HCT116 (cell line): ENCODE measurements around the gene APLP1. TPM values are rescaled to one million over a fixed set of nuclear protein-coding genes. Genes with fewer than 3 reads are reported as not detected.

Source experiments
- ATAC-seq: fragments of 200-7000 bp; cut with Tn5 transposase; 2 replicates; pipeline ENCODE4 v1.9.1; 2020; ENCODE audit warnings: mild to moderate bottlenecking, moderate library complexity
- BruUV-seq: library from RNA; stranded (reverse); fragments of 400-500 nt; replicated peaks from 2 replicates; lab custom pipeline; 2021; lab: Mats Ljungman, UMichigan
- CTCF ChIA-PET: fragments of 300-600 bp; sonication (Branson Sonifier 250); formaldehyde crosslinking; loops from one replicate; lab custom pipeline; 2021; ENCODE audit warnings: antibody characterized with exemption; lab: Charles Lee
- POLR2A ChIA-PET: fragments of 300-600, 350-600 bp; sonication (Branson Sonifier 250); formaldehyde crosslinking; loops from one replicate; lab custom pipeline; 2021; ENCODE audit warnings: antibody characterized with exemption; lab: Charles Lee
- RAD21 ChIA-PET, 2 experiments: fragments of 300-600 bp; sonication (Branson Sonifier 250); formaldehyde crosslinking; loops; one replicate each; lab custom pipeline; 2023; ENCODE audit warnings: low total read pairs in 2 of 2; ENCODE audit not compliant: uncharacterized antibody in 2 of 2, unreplicated experiment in 2 of 2, low non-redundant PET in 1 of 2; lab: Charles Lee
- DNase-seq: peaks from one replicate; pipeline ENCODE4 v3.0.0-alpha.2; 2010; ENCODE audit warnings: low read depth, low spot score
- H2AFZ ChIP-seq: fragments of 200-600 bp; shearing (Covaris generic), sonication (generic); 2 replicates; pipeline ENCODE4 v1.6.1; 2017; ENCODE audit warnings: low read depth, mixed run types, mixed read lengths, antibody characterized with exemption, low read length; ENCODE audit not compliant: poor library complexity, severe bottlenecking
- H3K27ac ChIP-seq: 2 replicates; pipeline ENCODE4 v1.5.1; 2012; ENCODE audit warnings: low read depth, low read length
- H3K27me3 ChIP-seq: fragments of 200-600 bp; sonication (generic); 2 replicates; pipeline ENCODE4 v1.6.1; 2016; ENCODE audit warnings: mixed run types, low read length, mixed read lengths; ENCODE audit not compliant: insufficient read depth
- H3K36me3 ChIP-seq, 2 experiments: fragments of 200-500 bp in 1 of 2; fragments of 200-600 bp in 1 of 2; sonication (Bioruptor generic) in 1 of 2; sonication (generic) in 1 of 2; 2 replicates each; pipeline versions ENCODE4 v1.5.1 to v1.6.1; 2014 to 2016; ENCODE audit warnings: low read length in 2 of 2, inconsistent platforms in 1 of 2, mixed read lengths in 1 of 2, mixed run types in 1 of 2; ENCODE audit not compliant: insufficient read depth in 2 of 2, control insufficient read depth in 1 of 2
- H3K4me1 ChIP-seq, 2 experiments: fragments of 200-600 bp in 1 of 2; sonication (generic) in 1 of 2; 2 replicates each; pipeline versions ENCODE4 v1.5.1 to v1.6.1; 2012 to 2017; ENCODE audit warnings: low read length in 2 of 2, inconsistent platforms in 1 of 2, mild to moderate bottlenecking in 1 of 2, mixed read lengths in 1 of 2, mixed run types in 1 of 2, moderate library complexity in 1 of 2; ENCODE audit not compliant: insufficient read depth in 2 of 2, control insufficient read depth in 1 of 2
- H3K4me2 ChIP-seq: fragments of 200-600 bp; sonication (generic); 2 replicates; pipeline ENCODE4 v1.6.1; 2017; ENCODE audit warnings: mixed run types, low read length, mixed read lengths
- H3K4me3 ChIP-seq, 2 experiments: fragments of 200-600 bp in 1 of 2; sonication (generic) in 1 of 2; replicated peaks in 1 of 2; 2 replicates each; pipeline ENCODE4 v1.5.1; 2011 to 2016; ENCODE audit warnings: low read length in 2 of 2, control low read depth in 1 of 2, low read depth in 1 of 2, mild to moderate bottlenecking in 1 of 2, mixed read lengths in 1 of 2, mixed run types in 1 of 2
- H3K79me2 ChIP-seq: fragments of 200-600 bp; sonication (generic); 2 replicates; pipeline ENCODE4 v1.6.1; 2017; ENCODE audit warnings: mild to moderate bottlenecking, mixed run types, low read length, moderate library complexity, mixed read lengths; ENCODE audit not compliant: insufficient read depth
- H3K9ac ChIP-seq: fragments of 200-600 bp; sonication (generic); 2 replicates; pipeline ENCODE4 v1.6.1; 2016; ENCODE audit warnings: low read length, mixed read lengths
- H3K9me2 ChIP-seq: fragments of 200-600 bp; sonication (generic), shearing (Covaris generic); 2 replicates; pipeline ENCODE4 v1.6.1; 2017; ENCODE audit warnings: mixed run types, mild to moderate bottlenecking, moderate library complexity; ENCODE audit not compliant: insufficient read depth
- H3K9me3 ChIP-seq, 2 experiments: fragments of 200-500 bp in 1 of 2; fragments of 200-600 bp in 1 of 2; sonication (Bioruptor generic) in 1 of 2; sonication (generic) in 1 of 2; 2 replicates each; pipeline ENCODE4 v1.6.1; 2014 to 2017; ENCODE audit warnings: low read length in 2 of 2, mixed read lengths in 2 of 2, inconsistent platforms in 1 of 2, low read depth in 1 of 2, mild to moderate bottlenecking in 1 of 2, mixed run types in 1 of 2, moderate library complexity in 1 of 2; ENCODE audit not compliant: control insufficient read depth in 1 of 2, insufficient read depth in 1 of 2
- H4K20me1 ChIP-seq: fragments of 200-600 bp; sonication (generic), shearing (Covaris generic); 2 replicates; pipeline ENCODE4 v1.6.1; 2017; ENCODE audit warnings: mixed run types, mild to moderate bottlenecking, moderate library complexity; ENCODE audit not compliant: insufficient read depth
- CEBPB ChIP-seq: IDR thresholded peaks from 2 replicates; pipeline ENCODE4 v1.6.1; 2012; ENCODE audit warnings: low read depth
- EGR1 ChIP-seq: IDR thresholded peaks from 2 replicates; pipeline ENCODE4 v1.6.1; 2012; ENCODE audit warnings: low read depth
- ELF1 ChIP-seq: IDR thresholded peaks from 2 replicates; pipeline ENCODE4 v1.6.1; 2012; ENCODE audit warnings: low read depth, borderline replicate concordance
- MAX ChIP-seq: IDR thresholded peaks from 2 replicates; pipeline ENCODE4 v1.6.1; 2012
- ZBTB33 ChIP-seq: IDR thresholded peaks from 2 replicates; pipeline ENCODE4 v1.6.1; 2011; ENCODE audit warnings: mild to moderate bottlenecking, low read length, moderate library complexity; ENCODE audit not compliant: insufficient replicate concordance; ENCODE audit errors: extremely low read depth
- intact Hi-C: fragments of 100-400 bp; cut with micrococcal nuclease; formaldehyde crosslinking; loops from 2 replicates; pipeline ENCODE4 v1.10.0; 2022
- total RNA-seq: library from RNA; stranded (reverse); gene quantifications from one replicate; pipeline ENCODE4 v1.2.1, GENCODE V29; 2021; ENCODE audit not compliant: unreplicated experiment
- TF ChIP-seq, protein P1 (sequence below): IDR thresholded peaks from 2 replicates; pipeline ENCODE4 v1.6.1; 2012; ENCODE audit warnings: low read depth

APLP1 gene
- total RNA-seq, 1 experiment from 2014 or later: 41.2 TPM

- TF ChIP-seq ELF1 (no peak), EGR1 (no peak), ZBTB33 (no peak), CEBPB (no peak), MAX (no peak)
- TF ChIP-seq, protein P1, sequence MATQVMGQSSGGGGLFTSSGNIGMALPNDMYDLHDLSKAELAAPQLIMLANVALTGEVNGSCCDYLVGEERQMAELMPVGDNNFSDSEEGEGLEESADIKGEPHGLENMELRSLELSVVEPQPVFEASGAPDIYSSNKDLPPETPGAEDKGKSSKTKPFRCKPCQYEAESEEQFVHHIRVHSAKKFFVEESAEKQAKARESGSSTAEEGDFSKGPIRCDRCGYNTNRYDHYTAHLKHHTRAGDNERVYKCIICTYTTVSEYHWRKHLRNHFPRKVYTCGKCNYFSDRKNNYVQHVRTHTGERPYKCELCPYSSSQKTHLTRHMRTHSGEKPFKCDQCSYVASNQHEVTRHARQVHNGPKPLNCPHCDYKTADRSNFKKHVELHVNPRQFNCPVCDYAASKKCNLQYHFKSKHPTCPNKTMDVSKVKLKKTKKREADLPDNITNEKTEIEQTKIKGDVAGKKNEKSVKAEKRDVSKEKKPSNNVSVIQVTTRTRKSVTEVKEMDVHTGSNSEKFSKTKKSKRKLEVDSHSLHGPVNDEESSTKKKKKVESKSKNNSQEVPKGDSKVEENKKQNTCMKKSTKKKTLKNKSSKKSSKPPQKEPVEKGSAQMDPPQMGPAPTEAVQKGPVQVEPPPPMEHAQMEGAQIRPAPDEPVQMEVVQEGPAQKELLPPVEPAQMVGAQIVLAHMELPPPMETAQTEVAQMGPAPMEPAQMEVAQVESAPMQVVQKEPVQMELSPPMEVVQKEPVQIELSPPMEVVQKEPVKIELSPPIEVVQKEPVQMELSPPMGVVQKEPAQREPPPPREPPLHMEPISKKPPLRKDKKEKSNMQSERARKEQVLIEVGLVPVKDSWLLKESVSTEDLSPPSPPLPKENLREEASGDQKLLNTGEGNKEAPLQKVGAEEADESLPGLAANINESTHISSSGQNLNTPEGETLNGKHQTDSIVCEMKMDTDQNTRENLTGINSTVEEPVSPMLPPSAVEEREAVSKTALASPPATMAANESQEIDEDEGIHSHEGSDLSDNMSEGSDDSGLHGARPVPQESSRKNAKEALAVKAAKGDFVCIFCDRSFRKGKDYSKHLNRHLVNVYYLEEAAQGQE: no peak
- ATAC-seq (no peak), DNase-seq (no peak)
- Histone ChIP-seq H3K4me1 (0 out of 4 replicates have a peak, but pooled peaks cover 0 to 2% of the 10 kb centered on the region in 2 experiments), H3K9me3 (no peaks in the 10 kb centered on the region), H3K4me3 (0 out of 4 replicates have a peak within 1 kb of the TSS, but pooled peaks of 1 of the 2 experiments have one; percentile 7), H3K9me2 (no peaks in the 10 kb centered on the region), H3K9ac (no peak within 1 kb of the TSS), H2AFZ (no peak within 1 kb of the TSS), H3K36me3 (no peaks in the 10 kb centered on the region), H3K27me3 (no peaks in the 10 kb centered on the region), H4K20me1 (no peaks in the 10 kb centered on the region), H3K4me2 (no peak within 1 kb of the TSS), H3K79me2 (no peaks in the 10 kb centered on the region), H3K27ac (no peak within 1 kb of the TSS)
- ChIA-PET POLR2A (no interaction called here), CTCF (no interaction called here), RAD21 (no interaction called here)
- intact Hi-C loops: no loop called here
- no TSS peak for BruUV-seq
Observed at GRCh38 chr19:35852029-35852780, 16.2 kb upstream of the APLP1 start, which contains the start of gene NPHS1. Gene NPHS1 (minus strand): TSS chr19:35852504. CDS start chr19:35851837, 667 bp downstream.
